NCI-H226 (cell line): ENCODE data around the gene ROBO1.
"Not testable (repeated sequence)": the region's sequence is repeated elsewhere in the genome, so short reads cannot be mapped to it uniquely, and the experiment has no call there.

Source experiments
- DNase-seq: peaks from one replicate; pipeline ENCODE4 v3.0.0-alpha.2; 2015

The ROBO1 gene

GRCh38 chr3:78900426-78900825 lies 867.4 kb downstream of the ROBO1 start:
- DNase-seq, result no peak

- no peak for DNase-seq
Observed at GRCh38 chr3:78895528-78895927, 872.3 kb downstream of the ROBO1 start.

- no peak for DNase-seq
Observed at GRCh38 chr3:78894787-78895186, 873.0 kb downstream of the ROBO1 start.

- no peak for DNase-seq
Observed at GRCh38 chr3:78893161-78893560, 874.6 kb downstream of the ROBO1 start.

- no peak for DNase-seq
Observed at GRCh38 chr3:78889348-78889747, 878.5 kb downstream of the ROBO1 start.

- DNase-seq, result no peak
Observed at GRCh38 chr3:78888635-78889034, 879.2 kb downstream of the ROBO1 start.

- DNase-seq, result peak; percentile 33
Observed at GRCh38 chr3:78887547-78888011, 880.2 kb downstream of the ROBO1 start.

GRCh38 chr3:78887029-78887428 lies 880.8 kb downstream of the ROBO1 start:
- DNase-seq, result peak; percentile 66

GRCh38 chr3:78884567-78884966 lies 883.2 kb downstream of the ROBO1 start:
- DNase-seq, result not testable (repeated sequence)

GRCh38 chr3:78882251-78882650 lies 885.5 kb downstream of the ROBO1 start:
- no peak for DNase-seq

- no peak for DNase-seq
Observed at GRCh38 chr3:78881501-78881900, 886.3 kb downstream of the ROBO1 start.

- DNase-seq, result no peak
Observed at GRCh38 chr3:78880603-78881461, 887.0 kb downstream of the ROBO1 start.

GRCh38 chr3:78879295-78879860 lies 888.4 kb downstream of the ROBO1 start:
- DNase-seq, result no peak

- DNase-seq, result no peak
Observed at GRCh38 chr3:78878789-78879188, 889.0 kb downstream of the ROBO1 start.

GRCh38 chr3:78878011-78878410 lies 889.8 kb downstream of the ROBO1 start:
- DNase-seq, result no peak

- no peak for DNase-seq
Observed at GRCh38 chr3:78875851-78876250, 891.9 kb downstream of the ROBO1 start.

GRCh38 chr3:78875436-78875835 lies 892.4 kb downstream of the ROBO1 start:
- DNase-seq, result no peak

GRCh38 chr3:78873641-78874040 lies 894.2 kb downstream of the ROBO1 start:
- no peak for DNase-seq

- no peak for DNase-seq
Observed at GRCh38 chr3:78872195-78872594, 895.6 kb downstream of the ROBO1 start.

- no peak for DNase-seq
Observed at GRCh38 chr3:78871048-78871447, 896.8 kb downstream of the ROBO1 start.

- no peak for DNase-seq
Observed at GRCh38 chr3:78870484-78870883, 897.3 kb downstream of the ROBO1 start.

- no peak for DNase-seq
Observed at GRCh38 chr3:78868570-78868969, 899.2 kb downstream of the ROBO1 start.

- DNase-seq, result peak; percentile 26
Observed at GRCh38 chr3:78867409-78868372, 900.1 kb downstream of the ROBO1 start.
